ENCODE data around the gene TAF3. TPM values are rescaled to one million over a fixed set of nuclear protein-coding genes. Genes with fewer than 3 reads are reported as not detected.

Gene TAF3
- total and polyA plus RNA-seq, 8 donors: 2.3 to 13.4 (median 6.5) TPM

DNA sequence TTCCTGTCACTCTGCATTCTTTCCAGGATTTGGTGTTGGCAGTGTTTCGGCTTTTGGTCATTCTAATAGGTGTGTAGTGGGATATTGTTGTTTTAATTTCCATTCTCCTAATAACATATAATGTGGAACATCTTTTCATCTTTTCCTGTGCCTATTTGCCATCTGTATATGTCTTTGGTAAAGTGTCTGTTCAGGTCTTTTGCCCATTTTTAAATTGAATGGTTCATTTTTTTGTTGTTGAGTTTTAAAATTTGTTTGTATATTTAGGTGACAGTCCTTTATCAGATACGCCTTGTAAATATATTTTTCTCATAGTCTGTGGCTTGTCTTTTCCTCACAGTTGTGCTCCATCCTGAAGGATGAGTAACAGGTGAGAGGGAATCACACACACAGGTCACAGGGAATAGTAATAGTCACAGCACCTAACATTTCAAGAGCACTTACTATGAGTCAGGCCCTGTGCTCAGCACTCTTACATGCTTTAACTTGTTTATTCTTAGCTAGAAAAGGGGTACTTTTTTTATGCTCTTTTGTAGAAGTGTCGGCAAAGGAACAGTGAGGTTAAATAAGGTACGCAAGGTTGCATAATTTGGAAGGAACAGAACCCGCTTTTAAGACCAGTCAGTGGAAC lies 119.1 kb downstream of the TAF3 start:
- no peaks in the 10 kb centered on the region for H3K36me3 ChIP-seq
- TF ChIP-seq, protein P1, sequence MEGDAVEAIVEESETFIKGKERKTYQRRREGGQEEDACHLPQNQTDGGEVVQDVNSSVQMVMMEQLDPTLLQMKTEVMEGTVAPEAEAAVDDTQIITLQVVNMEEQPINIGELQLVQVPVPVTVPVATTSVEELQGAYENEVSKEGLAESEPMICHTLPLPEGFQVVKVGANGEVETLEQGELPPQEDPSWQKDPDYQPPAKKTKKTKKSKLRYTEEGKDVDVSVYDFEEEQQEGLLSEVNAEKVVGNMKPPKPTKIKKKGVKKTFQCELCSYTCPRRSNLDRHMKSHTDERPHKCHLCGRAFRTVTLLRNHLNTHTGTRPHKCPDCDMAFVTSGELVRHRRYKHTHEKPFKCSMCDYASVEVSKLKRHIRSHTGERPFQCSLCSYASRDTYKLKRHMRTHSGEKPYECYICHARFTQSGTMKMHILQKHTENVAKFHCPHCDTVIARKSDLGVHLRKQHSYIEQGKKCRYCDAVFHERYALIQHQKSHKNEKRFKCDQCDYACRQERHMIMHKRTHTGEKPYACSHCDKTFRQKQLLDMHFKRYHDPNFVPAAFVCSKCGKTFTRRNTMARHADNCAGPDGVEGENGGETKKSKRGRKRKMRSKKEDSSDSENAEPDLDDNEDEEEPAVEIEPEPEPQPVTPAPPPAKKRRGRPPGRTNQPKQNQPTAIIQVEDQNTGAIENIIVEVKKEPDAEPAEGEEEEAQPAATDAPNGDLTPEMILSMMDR (IDR thresholded peaks at IDR 0.05): no peak
- TF ChIP-seq POLR2A (IDR thresholded peaks at IDR 0.05) (no peak), EP300 (IDR thresholded peaks at IDR 0.05) (no peak), POLR2AphosphoS5 (IDR thresholded peaks at IDR 0.05) (no peak)
- 94 to 99% (median 98%) methylated on average over 5 of the region's 5 CpGs for WGBS, 5 donors
- H3K4me3 ChIP-seq: no peak overlapping the region
- H3K27ac ChIP-seq: no peak overlapping the region
- H3K4me1 ChIP-seq: peaks cover 0 to 14% (median 2%) of the 10 kb centered on the region in 4 donors
- no peak for DNase-seq
- no peaks in the 10 kb centered on the region for H3K27me3 ChIP-seq
- H3K9me3 ChIP-seq: peaks cover 0 to 4% (median 2%) of the 10 kb centered on the region in 4 donors
- intact Hi-C loops (cut with DNase I; ENCODE audit: low total_unique reads): no loop called here

DNA sequence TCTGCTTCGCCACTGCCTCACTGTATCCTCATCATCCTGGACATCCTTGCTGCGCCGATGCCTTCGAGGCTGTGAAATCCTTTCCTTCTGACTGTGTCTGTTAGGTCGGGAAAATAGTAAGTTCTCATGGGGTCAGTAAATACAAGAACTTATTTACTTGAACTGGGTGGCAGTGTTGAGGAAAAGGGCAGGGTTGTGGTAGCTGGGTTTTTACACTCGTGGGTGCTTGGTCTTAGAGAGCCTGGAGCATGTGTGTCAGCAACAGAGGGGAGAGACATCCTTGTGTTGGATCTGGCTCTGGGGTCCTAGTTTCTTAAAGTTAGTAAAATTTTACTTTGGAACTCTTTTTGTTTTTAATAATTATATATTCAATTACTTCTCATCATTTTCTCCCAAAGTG lies 123.3 kb downstream of the TAF3 start:
- 71 to 83% (median 79%) methylated on average over 6 of the region's 6 CpGs for WGBS, 5 donors
- Histone ChIP-seq H3K27me3 (no peaks in the 10 kb centered on the region), H3K4me3 (no peak overlapping the region), H3K4me1 (peaks cover 0 to 20% (median 10%) of the 10 kb centered on the region in 4 donors), H3K36me3 (no peaks in the 10 kb centered on the region), H3K27ac (no peak overlapping the region), H3K9me3 (peaks cover 0 to 4% (median 2%) of the 10 kb centered on the region in 4 donors)
- no peak for DNase-seq
- TF ChIP-seq, protein P1 (IDR thresholded peaks at IDR 0.05): no peak
- no peak for TF ChIP-seq POLR2A (IDR thresholded peaks at IDR 0.05)
- no peak for TF ChIP-seq EP300 (IDR thresholded peaks at IDR 0.05)
- no peak for TF ChIP-seq POLR2AphosphoS5 (IDR thresholded peaks at IDR 0.05)
- intact Hi-C loops (cut with DNase I; ENCODE audit: low total_unique reads): no loop called here

DNA sequence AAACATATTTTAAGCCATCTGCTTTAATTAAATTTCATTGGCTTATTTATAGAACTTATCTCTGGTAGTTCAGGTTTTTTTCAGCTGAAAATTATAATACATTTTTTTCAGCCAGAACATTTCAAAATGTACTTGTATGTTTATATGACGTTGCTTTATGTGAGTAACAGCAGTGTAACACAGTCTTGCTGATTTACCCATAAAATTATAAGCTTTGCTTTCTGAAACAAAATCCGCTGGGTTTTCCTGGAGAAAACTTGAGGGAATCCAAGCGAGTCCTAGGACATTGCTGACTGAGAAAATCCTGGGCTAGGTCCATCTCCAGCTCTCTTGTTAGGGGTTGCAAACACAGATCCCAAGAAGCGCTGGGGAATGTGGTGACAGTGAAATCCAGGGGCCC lies 124.0 kb downstream of the TAF3 start:
- peaks cover 0 to 4% (median 2%) of the 10 kb centered on the region in 4 donors for H3K9me3 ChIP-seq
- H3K27ac ChIP-seq: no peak overlapping the region
- H3K27me3 ChIP-seq: no peaks in the 10 kb centered on the region
- WGBS, 5 donors: 78 to 87% (median 83%) methylated on average over 4 of the region's 4 CpGs
- no peaks in the 10 kb centered on the region for H3K36me3 ChIP-seq
- intact Hi-C loops (cut with DNase I; ENCODE audit: low total_unique reads): no loop called here
- no peak for TF ChIP-seq EP300 (IDR thresholded peaks at IDR 0.05)
- no peak for TF ChIP-seq POLR2AphosphoS5 (IDR thresholded peaks at IDR 0.05)
- TF ChIP-seq POLR2A (IDR thresholded peaks at IDR 0.05): no peak
- TF ChIP-seq, protein P1 (IDR thresholded peaks at IDR 0.05): no peak
- DNase-seq: no peak
- H3K4me3 ChIP-seq: no peak overlapping the region
- H3K4me1 ChIP-seq: peaks cover 0 to 20% (median 10%) of the 10 kb centered on the region in 4 donors

DNA sequence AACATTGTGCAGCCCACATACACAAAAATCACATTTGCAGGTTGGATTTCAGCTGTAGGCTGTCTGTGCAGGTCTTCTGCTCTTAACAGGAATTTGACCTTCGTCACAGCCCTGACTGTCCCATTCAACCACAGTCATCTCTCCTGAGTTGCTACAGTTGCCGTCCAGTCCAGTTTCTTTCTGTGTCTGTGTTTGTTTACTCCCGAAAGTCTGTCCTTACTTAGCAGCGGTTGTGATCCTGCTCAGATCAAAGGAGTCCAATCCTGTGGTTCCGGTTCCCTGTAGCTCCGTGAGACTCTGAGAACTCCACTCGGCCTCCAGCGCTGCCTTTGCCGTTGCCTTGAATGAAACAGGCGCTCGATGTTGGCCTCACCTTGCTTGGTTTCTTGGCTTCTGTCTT lies 124.6 kb downstream of the TAF3 start:
- DNase-seq: no peak
- Histone ChIP-seq H3K4me3 (no peak overlapping the region), H3K27me3 (no peaks in the 10 kb centered on the region), H3K9me3 (peaks cover 0 to 4% (median 2%) of the 10 kb centered on the region in 4 donors), H3K27ac (no peak overlapping the region), H3K36me3 (no peaks in the 10 kb centered on the region), H3K4me1 (peaks cover 0 to 20% (median 10%) of the 10 kb centered on the region in 4 donors)
- no peak for TF ChIP-seq EP300 (IDR thresholded peaks at IDR 0.05)
- no peak for TF ChIP-seq POLR2A (IDR thresholded peaks at IDR 0.05)
- TF ChIP-seq, protein P1 (IDR thresholded peaks at IDR 0.05): no peak
- TF ChIP-seq POLR2AphosphoS5 (IDR thresholded peaks at IDR 0.05): no peak
- intact Hi-C loops (cut with DNase I; ENCODE audit: low total_unique reads): no loop called here
- 40 to 74% (median 59%) methylated on average over 11 of the region's 11 CpGs for WGBS, 5 donors

Measured in stomach (tissue), 9 donors.